Fibroblast of the aortic adventitia (primary cell): ENCODE data around the gene USP30. TPM values are rescaled to one million over a fixed set of nuclear protein-coding genes. Genes with fewer than 3 reads are reported as not detected.

Experiments
- DNase-seq: peaks from one replicate; pipeline ENCODE4 v3.0.0-alpha.2; 2010; ENCODE audit warnings: low read depth
- H3K4me3 ChIP-seq: 2 replicates; pipeline ENCODE4 v1.5.1; 2011; ENCODE audit warnings: low read depth, mild to moderate bottlenecking, control low read depth, low read length, moderate library complexity
- total RNA-seq: library from RNA; depleted of rRNA; stranded (reverse); fragments of >200 nt; gene quantifications from 2 replicates; pipeline ENCODE4 v1.2.3, GENCODE V29; 2012; ENCODE audit warnings: low replicate concordance
- TF ChIP-seq, protein P1 (sequence below): IDR thresholded peaks from 2 replicates; pipeline ENCODE4 v1.5.1; 2011; ENCODE audit warnings: mild to moderate bottlenecking, low read length, control low read depth, inconsistent platforms; ENCODE audit not compliant: insufficient read depth

The USP30 gene
- total RNA-seq, 1 donor = 11.2 TPM

DNA sequence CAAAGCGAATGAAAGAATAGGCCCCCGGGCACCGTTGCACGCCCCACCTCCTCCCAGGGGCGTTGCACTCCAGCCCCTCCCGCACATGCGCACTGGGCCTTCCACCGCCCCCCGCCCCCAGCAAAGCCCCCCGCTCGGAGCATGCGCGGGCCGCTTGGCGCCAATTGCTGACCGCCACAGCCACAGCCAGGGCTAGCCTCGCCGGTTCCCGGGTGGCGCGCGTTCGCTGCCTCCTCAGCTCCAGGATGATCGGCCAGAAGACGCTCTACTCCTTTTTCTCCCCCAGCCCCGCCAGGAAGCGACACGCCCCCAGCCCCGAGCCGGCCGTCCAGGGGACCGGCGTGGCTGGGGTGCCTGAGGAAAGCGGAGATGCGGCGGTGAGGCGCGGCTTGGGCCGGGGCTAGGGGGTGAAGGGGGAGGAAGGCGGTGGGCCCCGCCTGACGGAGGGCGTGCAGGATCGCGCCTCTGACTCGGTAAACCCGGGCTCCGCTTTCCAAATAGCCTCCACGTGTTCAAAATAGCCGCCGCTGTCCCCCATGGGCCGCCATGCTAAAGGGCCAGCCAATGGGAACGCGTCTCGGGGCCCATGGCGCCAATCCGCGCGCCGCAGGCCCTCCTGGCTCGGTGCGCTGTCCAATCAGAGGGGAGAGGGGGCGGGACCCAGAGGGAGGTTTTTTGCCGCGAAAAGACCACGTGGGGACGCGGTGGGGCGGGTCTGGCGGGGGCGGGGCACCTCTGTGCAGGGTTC, 45.2 kb downstream of the USP30 start, which contains the start of gene UNG:
TSS of gene UNG (plus strand) at position 163 of the 748 bp plus-strand sequence. CDS start at position 246, 83 bp downstream.
- H3K4me3 ChIP-seq = peak within 1 kb of the TSS; percentile 81
- peak; percentile 93 for DNase-seq

DNA sequence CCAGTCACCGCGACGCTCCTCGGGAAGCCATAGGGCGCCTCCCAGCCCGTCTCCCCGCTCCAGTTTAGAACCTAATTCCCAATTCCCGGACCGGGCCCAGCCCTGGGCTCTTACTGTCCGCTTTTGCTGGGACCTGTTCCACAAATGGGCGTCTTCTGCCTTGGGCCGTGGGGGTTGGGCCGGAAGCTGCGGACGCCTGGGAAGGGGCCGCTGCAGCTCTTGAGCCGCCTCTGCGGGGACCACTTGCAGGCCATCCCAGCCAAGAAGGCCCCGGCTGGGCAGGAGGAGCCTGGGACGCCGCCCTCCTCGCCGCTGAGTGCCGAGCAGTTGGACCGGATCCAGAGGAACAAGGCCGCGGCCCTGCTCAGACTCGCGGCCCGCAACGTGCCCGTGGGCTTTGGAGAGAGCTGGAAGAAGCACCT, 45.8 kb downstream of the USP30 start:
- TF ChIP-seq, protein P1, sequence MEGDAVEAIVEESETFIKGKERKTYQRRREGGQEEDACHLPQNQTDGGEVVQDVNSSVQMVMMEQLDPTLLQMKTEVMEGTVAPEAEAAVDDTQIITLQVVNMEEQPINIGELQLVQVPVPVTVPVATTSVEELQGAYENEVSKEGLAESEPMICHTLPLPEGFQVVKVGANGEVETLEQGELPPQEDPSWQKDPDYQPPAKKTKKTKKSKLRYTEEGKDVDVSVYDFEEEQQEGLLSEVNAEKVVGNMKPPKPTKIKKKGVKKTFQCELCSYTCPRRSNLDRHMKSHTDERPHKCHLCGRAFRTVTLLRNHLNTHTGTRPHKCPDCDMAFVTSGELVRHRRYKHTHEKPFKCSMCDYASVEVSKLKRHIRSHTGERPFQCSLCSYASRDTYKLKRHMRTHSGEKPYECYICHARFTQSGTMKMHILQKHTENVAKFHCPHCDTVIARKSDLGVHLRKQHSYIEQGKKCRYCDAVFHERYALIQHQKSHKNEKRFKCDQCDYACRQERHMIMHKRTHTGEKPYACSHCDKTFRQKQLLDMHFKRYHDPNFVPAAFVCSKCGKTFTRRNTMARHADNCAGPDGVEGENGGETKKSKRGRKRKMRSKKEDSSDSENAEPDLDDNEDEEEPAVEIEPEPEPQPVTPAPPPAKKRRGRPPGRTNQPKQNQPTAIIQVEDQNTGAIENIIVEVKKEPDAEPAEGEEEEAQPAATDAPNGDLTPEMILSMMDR = no peak
- peak; percentile 72 for DNase-seq
- H3K4me3 ChIP-seq = peak overlapping the region; percentile 81

More for the DNA sequence above, 45.2 kb downstream of the USP30 start, which contains the start of gene UNG:
- TF ChIP-seq, protein P1 = no peak

DNA sequence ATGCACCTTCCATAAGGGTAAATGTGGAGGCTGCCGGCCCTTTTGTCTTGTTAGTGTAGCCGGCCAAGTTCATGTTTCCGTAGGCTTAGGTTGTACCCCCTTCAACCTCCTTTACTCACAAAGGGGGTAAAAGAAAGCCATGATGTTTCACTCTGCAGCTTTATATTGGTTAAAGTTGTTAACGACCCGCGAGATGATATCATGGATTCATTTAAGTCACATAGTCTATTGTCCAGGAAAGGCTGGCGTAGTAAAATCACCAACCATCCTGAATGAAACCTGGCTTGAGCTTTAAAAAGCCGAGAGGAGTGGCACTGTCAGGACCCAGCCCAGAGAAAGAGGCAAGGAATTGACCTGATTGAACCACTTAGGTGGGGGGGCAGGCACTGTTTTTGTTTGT, 46.3 kb downstream of the USP30 start:
- TF ChIP-seq, protein P1 = no peak
- DNase-seq = peak; percentile 27
- peak overlapping the region; percentile 81 for H3K4me3 ChIP-seq

DNA sequence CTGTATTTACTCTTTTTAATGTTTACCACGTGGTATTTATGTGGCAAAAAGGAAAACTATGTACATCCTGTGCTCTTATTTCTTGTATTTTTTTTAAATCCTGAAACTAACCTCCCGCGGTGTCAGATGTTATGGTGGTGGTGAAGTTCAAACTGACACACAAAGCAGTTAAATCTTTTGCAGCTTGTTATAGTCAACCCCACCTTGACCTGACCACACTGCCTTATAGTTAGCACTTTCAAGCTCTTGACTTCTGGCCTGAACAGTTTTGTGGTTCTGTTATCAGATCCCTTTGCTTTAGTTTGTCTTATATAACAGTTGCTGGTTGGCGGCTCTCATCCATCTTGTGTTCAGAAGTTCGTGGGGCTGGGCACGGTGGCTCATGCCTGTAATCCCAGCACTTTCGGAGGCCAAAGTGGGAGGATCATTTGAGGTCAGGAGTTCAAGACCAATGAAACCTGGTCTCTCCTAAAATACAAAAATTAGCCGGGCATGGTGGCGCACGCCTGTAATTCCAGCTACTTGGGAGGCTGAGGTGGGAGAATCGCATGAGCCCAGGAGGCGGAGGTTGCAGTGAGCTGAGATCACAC, 47.1 kb downstream of the USP30 start:
- TF ChIP-seq, protein P1 = no peak
- H3K4me3 ChIP-seq = peak overlapping the region; percentile 81
- DNase-seq = no peak

DNA sequence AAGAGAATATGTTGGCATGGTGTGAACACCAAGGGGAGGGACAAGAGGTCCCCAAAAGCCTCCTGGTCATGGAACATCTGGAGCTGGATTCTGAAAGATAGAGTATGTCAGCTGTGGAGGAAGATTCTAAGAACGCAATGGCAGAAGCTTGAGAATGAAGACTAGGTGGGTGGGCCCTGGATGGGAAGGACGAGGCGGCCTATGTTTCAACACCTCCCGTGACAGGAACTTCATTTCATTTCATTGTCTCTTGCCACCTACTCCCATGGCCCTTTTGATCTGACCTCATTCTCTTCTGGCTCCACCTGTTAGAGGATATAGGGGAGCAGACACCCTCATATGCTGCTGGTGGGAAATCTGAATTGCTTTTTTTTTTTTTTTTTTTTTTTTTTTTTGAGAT, 48.4 kb downstream of the USP30 start:
- H3K4me3 ChIP-seq = no peak overlapping the region
- DNase-seq = no peak
- TF ChIP-seq, protein P1 = no peak

DNA sequence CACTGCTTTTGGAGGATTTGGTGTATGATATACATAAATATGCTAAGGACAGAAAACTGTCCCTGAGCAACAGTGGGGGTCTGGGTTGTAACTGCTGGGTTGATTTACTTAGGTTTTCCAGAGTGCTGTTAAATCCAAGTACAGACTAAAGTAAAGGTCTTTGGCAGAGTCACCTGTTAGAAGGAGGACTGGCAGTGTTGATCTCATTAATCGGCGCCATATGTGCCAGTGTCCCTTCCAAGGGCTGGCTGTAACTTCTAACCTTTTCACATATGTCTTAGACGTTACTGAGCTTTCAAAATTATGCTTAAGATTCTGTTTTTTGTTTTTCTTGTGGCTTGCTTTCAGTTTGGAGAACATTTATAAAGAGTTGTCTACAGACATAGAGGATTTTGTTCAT, 50.1 kb downstream of the USP30 start:
- DNase-seq = no peak
- TF ChIP-seq, protein P1 = no peak
- no peak overlapping the region for H3K4me3 ChIP-seq
